Activated CD8-positive, alpha-beta memory T cell treated with anti-CD3 and anti-CD28 coated beads, Interleukin-2, amount 50 U/mL, for 1 hour (primary cell): ENCODE results near the gene CACHD1.

Experiments
- DNase-seq: peaks from one replicate; pipeline ENCODE4 v3.0.0-alpha.2; 2020; ENCODE audit errors: extremely low read depth

The CACHD1 gene

DNA sequence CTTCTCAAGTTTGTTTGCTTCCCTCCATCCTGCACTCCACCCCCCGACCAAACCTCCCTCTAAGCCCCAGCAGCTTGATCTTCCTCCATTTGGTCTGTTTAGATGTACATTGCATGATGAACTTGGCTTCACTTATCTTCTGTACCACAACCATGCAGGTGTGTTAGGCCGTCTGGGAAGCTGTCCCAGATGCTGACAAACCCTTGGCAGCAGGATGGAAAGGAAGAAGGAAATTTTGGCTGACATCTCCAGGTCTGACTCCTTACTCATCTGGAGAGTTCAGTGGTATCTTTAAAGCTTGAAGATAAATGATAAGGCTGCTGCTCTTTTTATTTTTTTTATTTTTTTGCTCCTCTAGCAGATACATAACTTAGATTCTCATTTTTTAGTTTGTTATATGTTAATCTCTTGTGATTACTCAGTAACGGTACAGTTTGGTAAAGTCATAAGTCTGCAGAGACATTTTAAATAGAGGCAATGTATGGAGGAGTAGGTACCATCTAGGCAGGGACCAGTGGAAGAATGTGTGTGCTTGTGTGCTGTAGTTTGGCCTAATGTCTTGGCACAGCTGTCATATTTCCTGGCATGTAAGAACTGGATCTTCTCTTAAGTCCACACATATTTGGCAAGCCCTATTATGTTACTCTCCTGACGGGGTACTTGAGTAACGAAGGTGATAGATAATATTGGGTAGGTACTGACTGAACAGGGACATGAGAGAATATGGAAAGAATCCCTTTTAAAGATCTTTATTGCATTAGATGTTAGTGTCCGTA lies 79.7 kb downstream of the CACHD1 start:
- no peak for DNase-seq

DNA sequence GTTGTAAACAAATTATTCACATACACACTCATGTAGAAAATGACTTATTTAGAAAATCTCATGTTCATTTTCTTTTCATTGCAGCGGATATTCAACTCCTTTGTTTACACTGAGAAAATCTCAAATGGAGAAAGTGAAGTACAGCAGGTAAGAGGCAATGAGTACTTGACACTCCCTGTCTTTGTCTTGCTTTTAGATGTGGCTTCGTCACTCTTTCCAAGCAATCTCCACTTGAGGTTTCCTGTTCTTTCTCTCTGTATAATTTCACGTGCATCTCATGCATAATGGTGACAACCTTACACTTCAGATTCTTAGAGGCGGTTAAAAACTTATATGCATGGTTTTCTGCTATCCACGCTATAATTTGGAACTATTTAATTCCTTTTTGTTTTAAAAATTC lies 80.6 kb downstream of the CACHD1 start:
- peak; percentile 12 for DNase-seq

DNA sequence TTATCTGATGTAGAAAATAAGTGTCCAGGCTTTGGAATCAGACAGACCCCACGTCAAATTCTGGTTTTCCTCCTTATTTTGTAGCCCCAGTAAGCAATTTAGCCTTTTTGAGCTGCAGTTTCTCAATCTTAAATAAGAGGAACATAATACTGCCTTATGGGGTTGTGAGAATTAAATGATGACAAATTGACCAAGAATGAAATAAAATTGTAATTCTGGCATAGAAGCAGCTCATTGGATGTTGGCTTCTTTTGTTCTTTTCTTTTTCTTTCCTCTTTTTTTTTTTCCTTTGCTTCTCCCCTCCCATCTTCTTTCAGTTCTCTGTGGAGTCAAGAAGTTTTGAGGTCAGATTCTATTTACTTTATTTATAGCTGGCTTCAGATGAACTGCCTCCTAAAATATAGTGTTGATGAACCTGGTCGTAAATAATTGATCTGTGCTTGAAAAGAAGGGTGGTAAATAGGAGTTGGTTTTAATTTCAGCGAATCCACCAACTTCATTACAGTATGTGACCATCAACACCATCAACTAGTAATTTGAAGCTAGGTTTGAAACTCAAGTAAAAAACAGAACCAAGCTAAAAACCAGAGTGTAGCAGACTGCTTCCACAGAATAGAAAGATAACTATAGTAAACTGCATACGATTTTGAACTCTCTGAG lies 81.1 kb downstream of the CACHD1 start:
- no peak for DNase-seq

DNA sequence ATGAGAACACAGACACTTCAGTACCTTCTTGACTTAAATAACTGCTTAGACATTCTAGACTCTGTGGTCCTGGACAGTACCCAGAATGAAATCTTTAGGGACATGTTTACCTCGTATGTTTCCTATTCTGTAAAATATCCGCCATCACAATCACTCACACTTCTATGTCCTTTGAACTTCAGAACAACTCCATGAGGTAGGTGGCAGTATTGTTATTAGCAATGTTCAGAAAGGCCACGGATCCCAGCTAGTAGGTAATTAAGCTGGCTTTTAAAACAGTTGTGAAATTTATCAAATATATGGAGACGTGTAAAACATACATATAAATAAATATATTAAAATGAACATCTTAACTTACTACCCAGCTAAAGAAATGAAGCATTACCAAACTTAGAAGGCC lies 83.4 kb downstream of the CACHD1 start:
- DNase-seq = no peak

DNA sequence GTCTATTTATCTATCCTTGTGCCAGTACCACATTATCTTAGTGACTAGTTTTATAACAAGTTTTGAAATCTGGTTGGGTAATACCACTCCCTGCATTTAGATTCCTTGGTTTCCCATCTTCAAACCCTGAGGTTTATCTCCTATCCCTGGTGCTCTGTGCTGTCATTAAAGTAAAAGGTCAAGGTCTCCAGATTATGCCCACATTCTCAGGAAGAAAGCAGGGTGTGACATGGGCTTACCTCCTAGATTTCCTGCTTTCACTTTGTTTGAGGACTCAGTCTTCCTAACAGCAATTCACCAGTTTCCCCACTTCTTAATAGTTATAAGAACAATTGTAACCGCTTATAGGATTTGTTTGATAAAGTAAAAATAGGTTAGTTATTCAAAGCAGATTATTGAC lies 86.0 kb downstream of the CACHD1 start:
- no peak for DNase-seq

DNA sequence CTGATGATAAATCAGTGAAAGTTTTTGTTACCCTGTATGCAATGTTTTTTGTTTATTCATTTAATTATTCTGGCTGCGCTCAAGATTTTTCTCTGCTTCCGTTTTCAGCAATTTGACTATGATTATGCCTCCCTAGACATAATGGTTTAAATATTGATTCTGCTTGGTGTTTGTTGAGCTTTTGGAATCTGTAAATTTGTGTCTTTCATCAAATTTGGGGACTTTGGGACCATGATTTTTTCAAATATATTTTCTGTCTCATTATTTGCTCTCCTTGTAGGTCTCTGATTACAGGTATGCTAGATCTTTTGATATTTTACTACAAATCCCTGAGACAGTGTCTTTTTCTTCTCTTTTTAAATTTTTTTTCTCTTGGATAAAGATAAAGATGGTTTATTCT lies 92.1 kb downstream of the CACHD1 start:
- DNase-seq = no peak

DNA sequence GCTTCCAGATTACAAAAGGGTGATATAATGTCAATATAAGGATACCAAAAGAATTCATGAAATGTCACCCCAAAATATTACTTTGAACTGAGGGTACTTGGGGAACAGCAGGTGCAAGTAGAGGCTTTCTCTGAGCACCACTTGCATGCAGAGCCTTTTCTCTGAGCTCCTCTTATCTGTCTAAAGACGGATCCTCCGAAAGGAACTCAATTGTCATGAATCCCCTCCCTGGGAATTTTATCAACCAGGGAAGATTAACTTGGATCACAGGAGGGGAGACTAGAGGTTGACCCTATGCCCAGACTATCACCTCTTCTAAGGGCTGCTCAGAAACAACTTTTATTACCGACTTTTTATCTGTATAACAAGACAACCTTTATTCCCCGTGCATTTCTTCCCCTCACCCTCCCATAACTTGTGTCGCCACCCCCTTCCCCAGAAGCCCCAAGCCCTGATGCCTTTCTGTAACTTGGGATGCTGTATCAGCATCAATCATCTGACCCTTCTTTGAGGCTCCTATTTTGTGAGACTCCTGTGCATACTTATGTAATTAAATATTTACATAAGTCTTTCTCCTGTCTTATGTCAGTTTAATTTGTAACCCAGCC lies 94.1 kb downstream of the CACHD1 start:
- DNase-seq = no peak

DNA sequence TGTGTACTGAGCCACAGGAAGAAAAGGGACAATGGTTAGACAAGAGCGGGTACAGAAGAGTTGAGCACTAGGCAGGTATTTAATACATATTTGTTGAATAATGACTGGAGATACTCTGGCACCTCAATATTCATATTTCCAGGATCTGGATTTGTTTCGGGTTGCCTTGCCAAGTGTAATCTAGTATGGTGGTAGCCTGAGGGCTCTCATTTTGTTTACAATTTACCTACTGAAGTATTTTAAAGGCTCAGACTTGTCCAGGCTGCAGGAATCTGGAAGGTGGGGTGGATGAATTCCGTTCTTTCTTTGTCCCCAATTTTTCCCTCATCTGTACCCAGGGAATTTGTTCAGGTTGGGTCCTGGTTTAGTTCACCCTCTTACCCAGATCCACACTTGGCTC lies 95.0 kb downstream of the CACHD1 start:
- DNase-seq = no peak

DNA sequence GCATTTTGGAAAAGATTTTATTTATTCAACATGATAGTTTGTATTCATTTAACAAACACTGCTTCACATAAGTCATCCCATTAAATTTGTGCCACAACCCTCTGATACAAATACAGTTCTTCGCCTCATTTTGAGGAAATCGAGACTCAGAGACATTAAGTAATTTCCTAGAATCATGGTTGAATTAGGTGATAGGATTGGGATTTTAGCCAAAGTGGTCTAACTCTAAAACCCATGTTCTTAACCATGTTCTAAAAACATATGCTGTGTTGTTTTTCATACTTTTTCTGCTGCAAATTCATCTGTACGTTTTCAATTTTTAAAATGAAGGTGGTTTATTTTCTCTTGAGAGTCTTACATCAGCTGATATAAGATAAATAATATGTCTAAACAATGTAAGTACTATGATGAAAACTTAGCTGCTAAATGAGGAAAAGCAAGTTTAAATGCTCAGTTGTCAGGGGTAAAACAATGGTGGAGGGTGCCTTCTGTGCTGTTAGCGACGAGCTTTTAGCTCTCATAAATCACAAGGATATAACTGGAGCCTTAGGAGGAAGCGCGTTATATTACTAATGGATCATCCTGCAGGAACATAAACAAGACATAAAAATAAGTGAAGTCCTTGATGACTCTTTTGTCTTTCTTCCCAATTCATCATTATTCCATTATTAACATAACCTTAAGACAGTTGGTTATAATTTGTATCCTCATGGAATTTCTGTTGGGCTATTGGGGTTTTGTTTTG lies 97.7 kb downstream of the CACHD1 start:
- DNase-seq = no peak

DNA sequence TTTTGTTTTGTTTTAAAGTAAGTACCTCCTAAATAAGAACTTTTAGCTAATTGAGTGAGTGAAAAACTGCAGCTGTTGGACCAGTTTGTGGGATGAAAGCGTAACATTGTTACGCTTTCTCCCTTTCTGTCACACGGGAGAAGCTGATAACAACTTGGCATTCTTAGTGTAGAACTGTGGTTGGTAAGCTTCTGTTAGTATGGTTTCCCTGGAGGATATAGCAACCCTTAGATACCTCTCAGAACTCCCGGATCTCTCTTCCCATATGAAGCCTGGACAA lies 98.2 kb downstream of the CACHD1 start:
- no peak for DNase-seq

DNA sequence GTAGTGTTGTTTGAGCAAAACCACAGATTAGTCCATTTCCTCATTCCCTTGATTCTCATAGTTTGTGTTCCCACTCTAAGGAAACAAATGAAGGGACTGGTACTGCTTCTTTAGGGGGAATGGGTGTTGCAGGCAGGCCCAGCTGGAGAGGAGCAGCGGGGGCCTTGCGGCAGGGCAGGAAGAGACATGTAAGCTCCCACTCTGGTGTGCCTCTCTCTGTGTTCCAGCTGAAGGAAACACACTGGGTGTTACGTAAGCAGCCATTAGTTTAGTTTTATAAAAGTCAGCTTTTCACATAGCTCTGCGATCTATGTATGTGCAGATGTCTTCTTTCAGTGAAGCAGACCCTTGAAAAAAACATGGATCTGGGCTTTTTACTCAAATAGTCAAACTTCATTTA lies 99.5 kb downstream of the CACHD1 start:
- no peak for DNase-seq

DNA sequence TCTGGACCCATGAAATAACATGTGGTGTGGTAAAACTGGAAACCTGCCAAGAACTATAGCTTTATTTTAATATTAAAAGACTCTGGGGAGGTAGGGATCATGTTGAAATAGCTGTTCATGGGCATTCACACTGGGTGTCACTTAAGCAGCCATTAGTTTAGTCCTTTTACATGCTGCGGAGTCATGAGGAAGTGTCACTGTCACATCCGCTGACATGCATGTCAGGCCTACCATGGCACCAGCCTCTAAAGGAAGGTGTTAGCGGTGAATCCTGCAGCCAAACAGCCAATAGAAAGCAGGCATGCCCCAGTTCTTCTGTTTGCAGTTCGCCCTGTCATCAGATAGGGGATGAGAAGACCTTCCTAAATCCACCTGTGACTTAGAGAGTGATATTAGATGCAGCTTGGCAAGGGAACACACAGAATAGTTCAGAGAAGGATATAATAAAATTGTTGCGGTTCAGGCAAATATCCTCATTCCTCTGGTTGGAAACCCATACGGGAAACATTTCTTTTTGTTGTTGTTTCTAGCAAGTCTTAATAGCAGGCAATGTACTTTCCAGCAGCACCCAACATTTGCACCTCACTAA lies 100.4 kb downstream of the CACHD1 start:
- no peak for DNase-seq

DNA sequence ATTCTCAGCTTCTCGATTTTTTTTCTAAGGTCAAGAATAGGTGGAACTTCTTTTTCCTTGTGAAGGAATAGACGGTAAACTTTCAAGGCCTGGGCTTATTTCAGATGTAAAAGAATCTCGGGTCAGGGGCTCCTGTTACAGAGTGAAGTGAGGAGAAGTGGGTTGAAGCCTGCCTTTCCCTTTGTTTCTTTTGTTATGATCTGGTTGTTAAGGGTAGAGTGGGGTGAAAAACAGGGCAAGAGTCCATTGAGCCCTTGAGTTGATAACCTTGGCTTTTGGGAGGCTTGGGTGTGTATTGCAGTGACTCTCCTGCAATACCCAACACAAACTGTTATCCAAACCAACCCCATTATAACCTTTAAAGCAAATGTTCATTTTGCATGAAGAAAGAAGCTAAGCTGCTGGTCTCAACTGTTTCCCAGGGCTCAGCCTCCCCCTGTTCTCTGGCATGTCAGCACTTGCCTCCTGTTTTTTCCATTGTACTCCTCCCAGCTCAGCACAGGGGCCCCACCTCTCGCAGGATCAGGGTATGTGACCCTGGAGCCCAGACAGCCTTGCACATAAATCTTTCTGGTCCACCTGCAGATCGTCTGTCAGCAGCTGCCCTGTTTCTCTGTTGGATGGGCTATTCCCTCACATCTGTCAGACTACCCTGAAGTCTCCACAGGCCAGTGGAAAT lies 102.4 kb downstream of the CACHD1 start:
- DNase-seq = no peak

DNA sequence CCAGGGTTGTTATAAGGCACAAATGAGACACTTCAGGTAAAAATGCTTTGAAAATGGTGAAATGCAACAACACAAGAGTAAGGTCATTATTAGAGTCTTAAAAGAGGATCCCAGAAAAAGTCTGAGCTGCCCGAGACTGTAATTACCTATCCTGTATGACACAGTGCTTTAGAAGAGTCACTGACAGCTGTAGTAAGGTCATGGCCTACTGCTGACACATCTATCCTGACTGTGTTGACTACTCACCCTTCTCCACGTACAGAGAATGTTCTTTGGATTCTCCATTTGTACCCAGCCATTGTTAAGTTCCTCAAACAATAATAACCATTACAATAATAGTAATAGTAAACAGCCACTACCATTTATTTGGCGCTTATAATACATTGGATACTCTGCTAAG lies 104.4 kb downstream of the CACHD1 start:
- no peak for DNase-seq

DNA sequence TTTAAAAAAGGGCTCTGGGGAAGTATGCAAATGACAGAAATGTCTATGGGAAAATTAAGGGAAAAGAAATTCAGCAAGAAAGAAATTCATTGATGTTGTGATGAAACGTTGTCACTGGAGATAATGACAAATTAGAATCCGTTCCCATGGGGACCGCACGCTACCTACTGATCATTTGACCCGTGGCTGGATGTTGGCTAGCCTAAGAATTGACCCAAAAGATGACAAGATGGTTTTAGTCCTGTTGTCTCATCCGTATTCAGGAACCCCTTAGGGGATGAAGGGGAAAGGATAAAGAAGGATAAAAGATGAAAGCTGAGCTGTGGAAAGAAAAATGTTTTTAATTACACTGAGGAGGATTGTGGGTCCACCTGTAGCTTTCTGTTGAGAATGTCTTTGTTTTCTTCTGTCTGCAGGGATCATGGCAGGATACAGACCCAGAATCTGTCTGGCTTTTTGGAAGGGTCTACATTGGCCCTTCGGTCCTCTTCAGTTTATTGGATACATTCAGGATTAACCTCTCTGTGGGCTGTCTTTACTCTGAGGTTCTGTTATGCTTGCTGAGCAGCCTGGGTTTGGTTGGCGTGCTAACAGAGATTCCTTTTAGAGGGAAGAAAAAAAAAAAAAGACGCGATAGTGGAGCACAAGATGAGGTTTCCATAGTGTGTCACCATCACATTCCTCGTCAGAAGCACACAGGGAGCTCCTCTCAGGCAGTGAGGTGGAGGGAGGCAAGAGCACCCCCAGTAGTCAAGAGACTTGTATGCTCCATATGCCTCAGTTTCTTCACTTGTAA lies 106.2 kb downstream of the CACHD1 start:
- DNase-seq = no peak

DNA sequence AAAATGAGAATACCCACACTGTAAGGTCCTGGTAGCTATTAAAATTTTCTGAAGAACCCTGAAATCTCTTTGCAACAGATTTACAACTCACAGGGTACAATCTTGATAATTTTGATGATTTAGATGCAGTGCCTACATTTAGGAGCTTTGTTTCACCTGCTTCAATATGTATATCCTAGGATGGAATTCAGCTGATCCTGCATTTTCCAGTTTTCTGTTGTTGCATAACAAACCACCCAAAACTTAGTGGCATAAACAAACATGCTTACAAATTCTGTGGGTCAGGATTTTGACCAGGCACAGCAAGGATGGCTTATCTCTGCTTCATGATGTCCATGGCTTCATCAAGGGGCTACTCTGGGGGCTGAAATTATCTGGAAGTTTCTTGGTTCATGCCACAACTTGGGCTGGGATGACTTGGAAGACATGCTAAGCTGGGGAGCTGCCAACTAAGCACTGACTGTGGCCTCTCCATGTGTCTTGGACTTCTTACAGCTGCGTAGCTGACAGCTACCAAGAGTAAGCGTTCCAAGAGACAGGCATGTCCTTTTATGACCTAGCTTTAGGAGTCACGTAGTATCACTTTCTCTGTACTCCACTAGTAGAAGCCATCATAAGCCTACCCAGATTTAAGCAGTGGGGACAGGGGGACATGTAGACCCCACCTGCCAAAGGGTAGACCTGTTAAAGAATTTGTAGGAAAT lies 108.5 kb downstream of the CACHD1 start:
- DNase-seq = no peak

DNA sequence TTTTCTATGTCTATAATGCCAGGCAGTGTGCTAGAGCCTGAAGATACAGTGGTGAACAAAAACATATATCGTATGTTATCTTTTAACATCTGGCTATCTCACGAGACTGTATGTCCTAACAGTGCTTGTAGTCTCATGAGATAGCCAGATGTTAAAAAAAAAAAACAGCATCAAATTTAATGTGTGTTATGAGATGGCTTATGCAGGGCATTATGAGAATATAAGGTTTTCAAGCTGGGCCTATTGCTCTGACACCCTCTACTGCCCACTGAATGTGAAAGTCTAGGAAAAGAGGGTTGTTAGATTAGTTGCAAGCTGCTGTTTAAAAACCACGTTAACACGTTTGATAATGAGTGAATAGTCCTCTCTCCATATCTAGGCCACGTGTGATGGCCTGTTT lies 109.8 kb downstream of the CACHD1 start:
- no peak for DNase-seq

DNA sequence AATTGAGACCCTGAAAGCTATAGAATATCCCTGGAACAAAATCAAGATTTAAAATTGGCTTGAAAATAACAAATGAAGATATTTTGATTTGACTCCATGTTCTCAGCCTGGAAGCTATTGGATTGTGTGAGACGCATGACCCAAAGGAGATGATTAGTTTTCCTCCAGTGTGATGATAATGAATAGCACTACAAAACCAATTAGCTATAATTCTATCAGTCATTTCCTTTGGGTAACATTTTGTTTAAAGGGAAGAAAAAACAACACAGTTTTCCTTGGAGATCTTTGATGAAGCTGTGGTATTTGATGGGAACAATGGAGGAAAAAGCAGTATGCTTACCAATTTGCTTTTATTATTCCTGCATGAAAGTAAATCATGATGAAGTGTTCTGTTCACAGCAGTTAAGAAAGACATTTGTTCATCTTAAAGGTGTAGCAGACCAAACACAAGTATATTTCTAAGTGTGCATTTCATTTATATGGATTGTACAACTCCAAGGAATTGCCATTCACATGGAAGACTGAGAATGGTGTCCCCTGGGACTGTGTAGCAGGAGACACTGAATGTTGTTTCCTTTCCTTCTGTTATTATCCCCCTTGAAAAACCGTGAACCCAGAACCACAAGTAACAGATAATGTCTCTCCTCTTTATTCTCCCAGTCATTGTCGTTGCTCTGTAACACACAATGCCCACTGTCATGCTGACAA lies 111.4 kb downstream of the CACHD1 start:
- no peak for DNase-seq

DNA sequence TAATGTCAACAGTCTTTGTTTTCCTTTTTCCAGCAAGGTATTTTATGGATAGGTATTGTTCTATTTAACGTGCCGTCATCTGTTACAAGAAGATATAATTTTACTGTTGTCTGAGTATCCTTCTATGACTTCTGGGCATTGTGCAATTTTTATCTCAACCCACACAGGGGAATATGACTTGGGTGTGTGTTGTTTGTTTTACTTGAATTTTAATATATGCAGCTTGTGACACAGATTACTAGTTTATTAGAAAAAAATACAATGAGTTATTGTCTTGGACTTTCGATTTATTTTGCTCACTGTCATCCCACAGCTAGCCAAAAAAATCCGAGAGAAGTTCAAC lies 111.9 kb downstream of the CACHD1 start:
- DNase-seq = no peak

DNA sequence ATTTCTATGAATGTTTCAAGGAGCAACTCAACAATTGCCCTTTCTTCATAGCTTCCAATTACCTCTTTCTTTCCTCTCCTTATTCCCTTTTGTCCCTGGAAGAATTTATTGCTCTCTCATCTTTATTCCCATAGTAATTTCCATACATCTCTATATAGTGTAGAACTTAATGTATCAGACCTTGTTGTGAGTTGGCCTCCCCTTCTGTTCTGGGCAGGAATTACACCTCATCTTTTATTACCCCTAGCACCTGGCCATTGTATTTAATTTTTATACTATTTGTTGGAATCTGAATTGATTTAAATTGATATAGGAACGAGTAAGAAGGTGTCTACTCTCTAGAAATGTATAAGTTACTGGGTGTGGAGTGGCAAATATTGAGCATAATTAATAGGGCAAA lies 114.5 kb downstream of the CACHD1 start:
- no peak for DNase-seq
